Measurements from ENCODE around the gene ZNF195.
"Not testable (repeated sequence)": the region's sequence is repeated elsewhere in the genome, so short reads cannot be mapped to it uniquely, and the experiment has no call there.

Gene ZNF195

GRCh38 chr11:3378426-3379423 is at the start of gene ZNF195:
Gene ZNF195, minus strand, starts transcription at chr11:3379146. Its CDS starts 106 bp downstream, at chr11:3379040.
- peak; percentile 98 for DNase-seq

GRCh38 chr11:3428076-3428475 is 49.1 kb upstream of the ZNF195 start:
- DNase-seq = not testable (repeated sequence)

- DNase-seq = not testable (repeated sequence)
Observed at GRCh38 chr11:3426541-3426940, 47.6 kb upstream of the ZNF195 start.

DNA sequence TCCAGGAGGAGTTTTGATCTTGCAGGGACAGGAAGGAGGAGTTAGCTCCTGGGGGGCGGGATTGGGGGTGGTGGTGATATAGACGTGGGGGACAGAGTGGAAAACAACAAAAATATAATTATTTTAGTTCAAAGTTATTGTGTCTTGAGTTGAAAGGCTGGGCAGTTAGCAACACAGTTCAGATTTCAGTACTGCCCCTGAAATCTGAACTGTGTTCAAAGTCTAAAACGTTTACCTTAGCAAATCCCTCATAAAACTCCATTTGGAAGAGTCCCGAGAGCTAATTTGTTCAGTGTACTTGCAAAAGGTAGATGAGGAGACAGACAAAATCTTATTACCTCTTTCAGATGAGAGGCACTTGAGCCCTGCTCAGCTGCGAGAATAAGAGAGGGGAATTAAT is 45.0 kb upstream of the ZNF195 start:
- DNase-seq = not testable (repeated sequence)

- not testable (repeated sequence) for DNase-seq
Observed at GRCh38 chr11:3423138-3423731, 44.3 kb upstream of the ZNF195 start.

DNA sequence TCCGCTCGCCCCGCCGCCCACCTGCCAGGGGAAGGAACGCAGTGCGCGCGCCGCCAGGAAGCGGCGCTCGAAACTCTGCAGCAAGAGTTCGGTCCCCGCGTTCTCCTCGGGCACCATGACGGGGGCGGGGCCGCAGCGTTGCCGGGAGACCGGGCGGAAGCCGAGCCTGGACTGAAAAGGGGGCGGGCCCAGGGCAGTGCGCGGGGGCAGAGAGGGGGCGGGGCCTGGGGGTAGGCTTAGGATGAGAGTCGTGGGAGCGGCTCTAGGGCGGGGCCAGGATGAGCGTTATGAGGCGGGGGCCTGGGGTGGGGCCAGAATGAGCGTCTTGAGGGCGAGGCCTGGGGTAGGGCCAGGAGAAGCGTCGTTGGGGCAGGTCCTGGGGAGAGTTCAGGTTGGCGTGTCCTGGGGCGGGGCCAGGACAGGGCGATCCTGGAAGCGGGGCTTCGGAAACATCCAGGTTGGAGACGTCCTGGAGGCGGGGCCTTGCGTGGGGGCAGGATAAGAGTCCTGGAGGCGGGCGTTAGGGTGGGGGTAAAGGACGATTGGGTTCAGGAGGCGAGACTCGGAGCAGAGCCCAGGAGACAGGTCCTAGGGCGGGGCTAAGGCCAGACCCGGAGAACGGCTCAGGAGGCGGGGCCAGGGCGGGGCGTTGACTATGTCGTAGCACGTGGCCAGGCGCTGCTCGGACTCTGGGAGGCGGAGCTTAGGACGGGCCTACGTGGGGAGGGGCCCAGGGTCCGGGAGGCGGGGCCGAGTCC is 43.6 kb upstream of the ZNF195 start:
- peak; percentile 98 for DNase-seq

- peak in 1 of 2 donors; percentile 5 for DNase-seq
Observed at GRCh38 chr11:3421608-3422379, 42.8 kb upstream of the ZNF195 start.

DNA sequence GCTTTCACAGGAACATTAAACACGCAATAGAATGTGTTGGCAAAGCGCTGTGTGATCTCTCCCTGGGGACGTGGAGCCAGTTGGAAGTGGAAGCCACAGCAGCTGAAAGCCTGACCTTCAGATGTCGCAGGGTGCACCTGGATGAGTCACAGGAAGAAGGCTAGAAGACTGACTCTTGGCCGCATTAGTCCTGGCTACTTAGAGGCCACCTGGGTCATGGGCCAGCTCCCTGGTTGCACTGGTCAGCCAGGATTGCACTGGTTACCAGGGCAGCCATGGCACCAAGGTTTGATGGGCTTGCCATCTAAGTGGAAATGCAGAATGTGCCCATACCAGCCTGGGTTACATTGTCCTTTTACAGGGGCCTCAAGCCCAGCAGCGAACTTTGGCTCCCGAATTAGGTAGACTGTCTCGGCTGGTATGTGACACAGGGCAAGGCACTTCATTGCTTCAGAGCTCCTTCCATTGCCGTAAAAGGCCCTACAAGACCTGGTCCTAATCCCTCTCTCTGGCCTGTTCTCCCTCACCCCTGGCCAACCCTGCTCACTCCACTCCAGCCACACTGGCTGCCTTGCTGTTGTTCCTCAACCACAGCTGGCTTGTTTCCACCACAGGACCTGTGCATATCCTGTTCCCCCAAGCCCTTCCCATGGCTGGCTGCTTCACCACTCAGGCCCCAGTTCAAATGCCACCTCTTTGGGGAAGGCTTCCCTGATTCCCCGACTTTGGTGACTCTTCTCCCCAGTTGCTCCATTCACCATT is 41.5 kb upstream of the ZNF195 start:
- DNase-seq = not testable (repeated sequence)

- not testable (repeated sequence) for DNase-seq
Observed at GRCh38 chr11:3419496-3419895, 40.5 kb upstream of the ZNF195 start.

DNA sequence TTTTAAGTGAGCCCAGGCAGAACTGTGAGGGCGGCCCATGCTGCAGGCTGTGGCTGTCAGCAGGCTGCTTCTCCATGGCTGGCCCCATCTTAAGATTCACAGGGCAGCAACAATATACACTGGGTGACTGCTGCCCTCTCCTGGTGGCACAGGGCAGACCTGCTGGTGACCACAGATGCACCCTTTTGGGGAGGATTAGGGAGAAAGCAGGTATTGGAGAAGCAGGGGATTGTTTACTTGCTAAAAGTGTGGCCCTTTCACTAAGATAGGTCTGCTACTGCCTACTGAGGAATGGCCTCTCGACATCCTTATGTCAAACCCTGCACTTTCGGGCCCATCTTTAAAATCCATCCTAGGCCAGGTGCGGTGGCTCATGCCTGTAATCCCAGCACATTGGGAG is 38.1 kb upstream of the ZNF195 start:
- peak; percentile 51 to 58 for DNase-seq

- not testable (repeated sequence) for DNase-seq
Observed at GRCh38 chr11:3415301-3415700, 36.4 kb upstream of the ZNF195 start.

- not testable (repeated sequence) for DNase-seq
Observed at GRCh38 chr11:3413666-3414065, 34.7 kb upstream of the ZNF195 start.

DNA sequence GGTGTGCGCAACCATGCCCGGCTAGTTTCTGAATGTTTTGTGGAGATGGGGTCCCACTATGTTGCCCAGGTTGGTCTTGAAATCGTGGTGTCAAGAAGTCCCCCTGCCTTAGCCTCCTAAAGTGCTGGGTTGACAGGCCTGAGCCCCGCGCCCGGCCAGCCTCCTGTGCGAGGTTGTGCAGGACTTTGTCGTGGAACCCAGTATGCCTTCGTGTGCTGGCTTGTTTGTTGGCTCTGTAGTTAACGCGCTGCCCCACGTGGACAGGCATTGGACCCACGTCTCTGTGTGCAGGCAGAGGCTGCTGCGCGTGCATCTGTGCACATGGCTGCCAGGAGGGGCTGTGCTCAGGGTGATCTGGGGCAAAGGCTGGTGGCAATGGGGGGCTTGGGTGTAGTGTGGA is 33.9 kb upstream of the ZNF195 start:
- no peak for DNase-seq

GRCh38 chr11:3408722-3409121 is 29.8 kb upstream of the ZNF195 start:
- DNase-seq = peak; percentile 63 to 80

GRCh38 chr11:3408058-3408605 is 29.2 kb upstream of the ZNF195 start:
- not testable (repeated sequence) for DNase-seq

DNA sequence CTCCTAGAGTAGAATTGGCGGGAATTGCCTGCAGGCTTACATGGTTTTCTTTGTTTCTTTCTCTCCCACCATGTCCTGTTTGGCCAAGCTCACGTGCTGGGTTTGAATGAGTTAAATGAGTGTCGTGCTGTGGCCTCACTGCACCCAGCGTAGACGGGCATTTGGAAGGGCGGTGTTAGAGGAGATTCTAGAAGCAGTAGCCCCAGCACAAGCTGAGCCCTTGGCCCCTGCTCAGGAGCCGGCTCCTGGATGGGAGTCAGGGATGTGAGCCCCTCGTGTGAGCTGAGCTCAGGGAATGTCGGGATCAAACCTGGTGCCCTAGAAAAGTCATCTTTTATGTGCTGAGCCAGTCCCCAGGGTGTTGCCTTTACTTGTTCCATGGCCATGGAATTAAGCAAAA is 28.0 kb upstream of the ZNF195 start:
- not testable (repeated sequence) for DNase-seq

GRCh38 chr11:3406223-3406875 is 27.4 kb upstream of the ZNF195 start:
- DNase-seq = not testable (repeated sequence)

DNA sequence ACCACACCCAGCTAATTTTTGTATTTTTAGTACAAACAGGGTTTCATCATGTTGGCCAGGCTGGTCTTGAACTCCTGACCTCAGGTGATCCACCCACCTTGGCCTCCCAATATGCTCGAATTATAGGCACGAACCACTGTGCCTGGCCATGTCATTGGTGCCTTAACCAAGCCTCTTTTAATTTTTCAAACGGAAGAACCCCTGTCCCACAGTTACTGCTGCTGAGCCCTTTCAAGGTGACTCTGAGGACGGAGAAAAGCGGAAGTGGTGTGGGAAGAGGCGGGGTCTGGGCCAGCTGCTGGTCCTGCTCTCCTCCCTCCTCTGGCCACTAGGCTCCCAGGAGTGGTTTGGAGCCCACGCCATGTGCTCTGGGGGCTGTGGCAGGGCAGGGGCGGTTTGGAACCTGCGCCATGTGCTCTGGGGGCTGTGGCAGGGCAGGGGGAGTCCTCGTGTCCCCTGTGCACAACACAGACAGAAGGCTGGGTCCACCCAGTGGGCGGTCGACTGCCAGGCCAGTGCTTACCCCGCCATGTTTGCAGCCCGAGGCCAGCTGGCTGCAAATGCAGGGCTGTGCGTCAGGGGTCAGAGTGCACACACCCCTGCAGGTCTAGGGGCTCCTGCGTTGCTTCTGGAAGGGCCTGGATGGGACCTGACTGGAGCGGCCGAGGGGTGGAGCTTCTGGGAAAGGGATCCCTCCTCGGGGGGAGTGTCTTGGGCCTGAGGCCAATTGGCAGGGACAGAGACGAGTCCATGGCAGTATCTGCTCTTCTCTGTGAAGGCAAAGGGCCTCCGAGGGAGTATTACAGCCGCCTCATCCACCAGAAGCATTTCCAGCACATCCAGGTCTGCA is 25.4 kb upstream of the ZNF195 start:
- DNase-seq = not testable (repeated sequence)

DNA sequence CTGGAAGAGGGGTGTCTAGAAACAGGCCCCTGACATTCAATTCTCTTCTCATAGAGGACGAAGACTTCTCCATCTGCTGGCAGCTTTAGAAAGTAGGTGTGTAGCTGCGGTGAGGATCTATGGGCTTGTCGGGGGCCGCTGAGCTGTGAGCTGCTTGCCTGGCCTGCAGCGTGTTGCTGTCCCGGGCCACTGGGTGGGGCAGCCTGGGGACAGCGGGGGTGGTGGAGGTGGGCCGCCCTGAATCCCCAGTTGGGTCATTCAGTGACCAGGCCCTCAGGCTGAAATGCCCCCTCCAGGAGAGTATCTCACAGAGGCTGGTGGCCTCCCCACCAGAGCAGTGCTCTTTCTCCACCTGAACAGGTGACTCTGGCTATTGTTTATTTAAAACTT is 23.9 kb upstream of the ZNF195 start:
- DNase-seq = not testable (repeated sequence)
